ENCODE data around the gene CPSF4. TPM values are rescaled to one million over a fixed set of nuclear protein-coding genes. Genes with fewer than 3 reads are reported as not detected.

The CPSF4 gene
- total RNA-seq, 1 donor from 2014 or later: 37.9 TPM

GRCh38 chr7:99460651-99461050 is 21.9 kb downstream of the CPSF4 start:
- Mint-ChIP-seq H3K27me3 (ENCODE audit: unreplicated experiment) (no peaks in the 10 kb centered on the region), H3K36me3 (ENCODE audit: unreplicated experiment) (peaks cover 18% of the 10 kb centered on the region), H3K27ac (ENCODE audit: unreplicated experiment) (no peak overlapping the region), H3K9me3 (ENCODE audit: unreplicated experiment) (no peaks in the 10 kb centered on the region), H3K4me3 (ENCODE audit: unreplicated experiment) (no peak overlapping the region), H3K4me1 (ENCODE audit: unreplicated experiment) (peaks cover 14% of the 10 kb centered on the region)
- no peak for TF ChIP-seq CTCF (IDR thresholded peaks at IDR 0.05)
- DNase-seq (ENCODE audit: extremely low spot score, unreplicated experiment): no peak

- no peaks in the 10 kb centered on the region for H3K27me3 Mint-ChIP-seq (ENCODE audit: unreplicated experiment)
- H3K36me3 Mint-ChIP-seq (ENCODE audit: unreplicated experiment): peaks cover 18% of the 10 kb centered on the region
- H3K27ac Mint-ChIP-seq (ENCODE audit: unreplicated experiment): no peak overlapping the region
- H3K4me1 Mint-ChIP-seq (ENCODE audit: unreplicated experiment): peaks cover 18% of the 10 kb centered on the region
- no peaks in the 10 kb centered on the region for H3K9me3 Mint-ChIP-seq (ENCODE audit: unreplicated experiment)
- H3K4me3 Mint-ChIP-seq (ENCODE audit: unreplicated experiment): no peak overlapping the region
- no peak for TF ChIP-seq CTCF (IDR thresholded peaks at IDR 0.05)
- no peak for DNase-seq (ENCODE audit: extremely low spot score, unreplicated experiment)
Observed at GRCh38 chr7:99461221-99461620, 22.5 kb downstream of the CPSF4 start.

- TF ChIP-seq CTCF (IDR thresholded peaks at IDR 0.05): no peak
- Mint-ChIP-seq H3K4me3 (ENCODE audit: unreplicated experiment) (peak overlapping the region; percentile 86), H3K27me3 (ENCODE audit: unreplicated experiment) (peaks cover 3% of the 10 kb centered on the region), H3K27ac (ENCODE audit: unreplicated experiment) (peak overlapping the region; percentile 87), H3K4me1 (ENCODE audit: unreplicated experiment) (peaks cover 20% of the 10 kb centered on the region), H3K9me3 (ENCODE audit: unreplicated experiment) (no peaks in the 10 kb centered on the region), H3K36me3 (ENCODE audit: unreplicated experiment) (peaks cover 8% of the 10 kb centered on the region)
- DNase-seq (ENCODE audit: extremely low spot score, unreplicated experiment): no peak
Observed at GRCh38 chr7:99465421-99465768, 26.7 kb downstream of the CPSF4 start.

- Mint-ChIP-seq H3K4me3 (ENCODE audit: unreplicated experiment) (no peak overlapping the region), H3K36me3 (ENCODE audit: unreplicated experiment) (peaks cover 5% of the 10 kb centered on the region), H3K9me3 (ENCODE audit: unreplicated experiment) (no peaks in the 10 kb centered on the region), H3K4me1 (ENCODE audit: unreplicated experiment) (peaks cover 27% of the 10 kb centered on the region), H3K27ac (ENCODE audit: unreplicated experiment) (no peak overlapping the region), H3K27me3 (ENCODE audit: unreplicated experiment) (peaks cover 6% of the 10 kb centered on the region)
- no peak for DNase-seq (ENCODE audit: extremely low spot score, unreplicated experiment)
- no peak for TF ChIP-seq CTCF (IDR thresholded peaks at IDR 0.05)
Observed at GRCh38 chr7:99468336-99468918, 29.7 kb downstream of the CPSF4 start.

- H3K4me3 Mint-ChIP-seq (ENCODE audit: unreplicated experiment): no peak overlapping the region
- H3K27me3 Mint-ChIP-seq (ENCODE audit: unreplicated experiment): peaks cover 6% of the 10 kb centered on the region
- no peak for DNase-seq (ENCODE audit: extremely low spot score, unreplicated experiment)
- H3K27ac Mint-ChIP-seq (ENCODE audit: unreplicated experiment): peak overlapping the region; percentile 31
- peaks cover 28% of the 10 kb centered on the region for H3K4me1 Mint-ChIP-seq (ENCODE audit: unreplicated experiment)
- H3K9me3 Mint-ChIP-seq (ENCODE audit: unreplicated experiment): no peaks in the 10 kb centered on the region
- H3K36me3 Mint-ChIP-seq (ENCODE audit: unreplicated experiment): no peaks in the 10 kb centered on the region
- TF ChIP-seq CTCF (IDR thresholded peaks at IDR 0.05): no peak
Observed at GRCh38 chr7:99469381-99470065, 30.8 kb downstream of the CPSF4 start.
